HG02973 (cell line): Measurements from ENCODE around the gene VAMP2.

Experiments used
- ATAC-seq: cut with Tn5 transposase; IDR thresholded peaks from one replicate; pipeline ENCODE4 v1.9.1; 2021; ENCODE audit warnings: moderate library complexity; ENCODE audit not compliant: unreplicated experiment

VAMP2 gene

GRCh38 chr17:8162233-8162996 is at the start of gene VAMP2:
VAMP2 (minus strand) TSS chr17:8162948; CDS start chr17:8162879, 69 bp downstream.
- ATAC-seq, result no peak

DNA sequence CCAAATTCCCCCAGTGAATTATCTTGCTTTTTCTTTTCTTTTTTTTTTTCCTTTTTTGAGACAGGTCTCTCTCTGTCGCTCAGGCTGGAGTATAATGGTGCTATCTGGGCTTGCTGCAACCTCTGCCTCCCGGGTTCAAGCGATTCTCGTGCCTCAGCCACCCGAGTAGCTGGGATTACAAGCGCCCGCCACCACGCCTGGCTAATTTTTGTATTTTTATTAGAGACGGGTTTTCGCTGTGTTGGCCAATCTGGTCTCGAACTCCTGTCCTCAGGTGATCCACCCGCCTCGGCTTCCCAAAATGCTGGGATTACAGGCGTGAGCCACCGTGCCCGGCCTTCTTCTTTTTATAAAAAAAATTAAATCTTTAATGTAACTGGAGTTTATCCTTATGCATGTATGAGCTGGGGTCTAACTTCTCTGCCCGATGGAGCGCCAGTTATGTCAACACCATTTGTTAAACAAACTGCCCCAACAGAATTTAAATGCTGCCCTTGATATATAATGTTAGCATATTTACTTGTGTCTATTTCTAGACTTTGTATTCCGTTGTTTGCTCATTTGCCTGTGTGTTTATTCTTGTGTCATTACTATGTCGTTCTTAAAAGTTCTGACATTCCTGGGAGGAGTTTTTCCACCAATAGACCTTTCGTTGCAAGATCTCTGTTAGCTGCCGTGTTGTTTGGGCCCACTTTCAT is 48.2 kb upstream of the VAMP2 start:
- ATAC-seq, result no peak

DNA sequence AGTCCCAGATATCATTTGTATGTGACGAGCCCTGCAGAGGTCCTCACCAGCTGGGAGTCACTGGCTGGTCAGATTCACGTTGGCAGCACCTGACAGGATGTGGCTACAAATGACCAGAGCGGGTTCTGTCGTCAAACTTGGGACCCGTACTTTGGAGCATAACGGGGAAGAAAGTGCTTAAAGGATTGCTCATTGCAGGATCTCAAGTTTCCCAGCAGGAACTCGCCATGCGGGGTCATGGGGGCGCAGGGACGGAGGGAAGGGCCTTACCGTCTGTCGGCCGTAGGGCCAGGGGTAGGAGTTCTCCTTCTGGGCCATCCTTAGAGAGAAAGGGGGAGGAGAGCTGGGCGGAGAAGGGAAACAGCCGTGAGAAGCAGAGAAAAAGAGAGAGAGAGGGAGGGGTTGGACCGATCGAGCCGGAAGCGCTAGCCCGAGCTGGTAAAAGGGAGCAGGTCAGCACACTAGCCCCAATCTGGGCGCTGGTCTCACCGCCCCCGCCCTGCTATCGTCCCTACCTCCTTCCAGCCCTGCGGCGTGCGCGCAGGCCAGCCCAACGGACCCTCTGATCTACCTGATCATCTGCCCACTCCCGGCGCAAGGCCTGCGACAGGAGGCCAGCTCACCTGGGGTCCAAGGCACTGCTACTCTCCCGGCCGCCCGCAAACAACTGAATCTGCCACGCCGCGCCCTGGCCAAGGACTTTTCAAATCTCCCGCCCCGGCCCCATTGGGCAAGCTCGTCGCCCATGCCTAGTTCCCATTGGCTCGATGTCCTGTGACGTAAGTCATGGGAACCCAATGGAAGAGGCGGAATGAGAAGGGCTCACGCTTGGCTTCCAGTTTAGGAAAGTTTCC is 47.4 kb upstream of the VAMP2 start, which contains the start of gene AURKB:
Gene AURKB, minus strand, starts transcription at position 669 of the 854 bp plus-strand sequence. Its CDS starts 351 bp downstream, at position 318.
- peak; percentile 77 for ATAC-seq

DNA sequence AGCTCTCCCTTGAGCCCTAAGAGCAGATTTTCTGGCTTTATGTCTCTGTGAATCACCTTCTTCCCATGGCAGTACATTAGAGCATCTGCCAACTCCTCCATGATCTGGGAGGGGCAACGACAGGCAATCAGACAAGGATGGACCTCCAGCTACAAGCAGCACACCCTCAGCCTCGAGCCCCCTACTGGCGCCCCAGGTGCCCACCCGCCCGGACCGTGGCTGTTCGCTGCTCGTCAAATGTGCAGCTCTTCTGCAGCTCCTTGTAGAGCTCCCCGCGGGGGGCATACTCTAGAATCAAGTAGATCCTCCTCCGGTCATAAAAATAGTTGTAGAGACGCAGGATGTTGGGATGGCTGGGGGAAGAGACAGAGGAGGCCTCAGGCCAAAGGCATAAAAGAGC is 43.8 kb upstream of the VAMP2 start:
- no peak for ATAC-seq

DNA sequence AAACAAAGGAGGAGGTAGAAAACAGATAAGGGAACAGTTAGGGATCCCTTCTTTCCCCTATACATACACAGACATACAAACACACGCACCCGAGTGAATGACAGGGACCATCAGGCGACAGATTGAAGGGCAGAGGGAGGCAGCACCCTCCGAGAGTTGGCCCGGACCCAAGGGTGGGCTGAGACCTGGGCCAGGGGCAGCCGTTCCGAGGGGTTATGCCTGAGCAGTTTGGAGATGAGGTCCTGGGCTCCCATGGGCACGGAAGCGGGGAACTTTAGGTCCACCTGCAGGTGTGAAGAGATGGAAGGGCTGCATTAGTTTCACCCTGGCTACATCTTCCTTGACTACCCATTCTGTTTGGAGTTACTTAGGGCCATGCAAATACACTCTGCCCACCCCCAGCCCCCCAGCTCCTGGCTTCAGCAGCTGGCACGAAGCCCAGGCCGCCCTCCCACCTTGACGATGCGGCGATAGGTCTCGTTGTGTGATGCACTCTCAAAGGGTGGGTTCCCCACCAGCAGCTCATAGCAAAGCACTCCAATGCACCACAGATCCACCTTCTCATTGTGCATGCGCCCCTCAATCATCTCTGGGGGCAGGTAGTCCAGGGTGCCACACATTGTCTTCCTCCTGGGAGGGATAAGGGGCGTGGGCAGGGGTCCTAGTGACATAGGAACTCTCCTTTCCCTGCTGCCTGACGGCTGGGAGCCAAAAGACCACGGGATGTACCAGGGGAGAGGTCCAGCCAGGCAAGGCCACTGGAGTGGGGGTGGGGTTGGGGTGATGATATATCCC is 42.2 kb upstream of the VAMP2 start:
- no peak for ATAC-seq

DNA sequence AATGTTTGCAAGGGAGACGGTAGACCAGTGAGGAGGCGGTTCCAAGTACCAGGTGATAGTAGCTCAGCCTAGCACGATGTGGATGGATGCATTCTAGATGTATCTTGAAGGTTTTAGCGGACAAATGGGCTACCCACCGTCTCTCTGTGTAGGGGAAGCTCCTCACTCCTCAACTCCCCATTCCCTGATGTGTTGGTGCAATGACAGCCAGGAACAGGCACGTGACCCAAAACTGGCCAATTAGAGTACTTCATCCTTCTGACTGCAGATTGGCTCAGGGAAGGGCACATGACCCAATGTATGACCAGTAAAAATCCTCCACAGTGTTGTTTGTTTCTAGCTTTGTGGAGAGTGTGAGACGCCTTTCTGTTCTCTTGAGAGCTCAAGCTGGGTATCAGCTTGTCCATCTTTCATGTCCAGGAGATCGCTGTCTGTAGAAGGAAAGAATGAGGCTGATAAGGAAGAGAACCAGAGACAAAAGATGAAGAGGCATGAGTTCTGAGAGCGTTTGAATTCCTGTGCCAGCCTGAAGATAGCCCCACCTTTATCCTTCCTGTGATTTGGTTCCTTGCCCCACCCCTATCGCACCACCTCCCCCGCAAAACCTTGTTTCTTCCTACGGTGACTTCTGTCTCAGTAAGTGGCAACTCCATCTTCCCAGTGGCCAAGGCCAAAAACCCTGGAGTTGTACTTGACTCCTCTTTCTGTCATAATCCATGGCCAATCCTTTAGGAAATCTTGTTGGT is 29.5 kb upstream of the VAMP2 start:
- ATAC-seq, result peak; percentile 27

- no peak for ATAC-seq
Measured at GRCh38 chr17:8190506-8190905, 27.8 kb upstream of the VAMP2 start.

- ATAC-seq, result peak; percentile 38
Measured at GRCh38 chr17:8189711-8190477, 27.1 kb upstream of the VAMP2 start, which contains the start of gene BORCS6. BORCS6 (minus strand) TSS chr17:8190180; CDS start chr17:8190140, 40 bp downstream.

DNA sequence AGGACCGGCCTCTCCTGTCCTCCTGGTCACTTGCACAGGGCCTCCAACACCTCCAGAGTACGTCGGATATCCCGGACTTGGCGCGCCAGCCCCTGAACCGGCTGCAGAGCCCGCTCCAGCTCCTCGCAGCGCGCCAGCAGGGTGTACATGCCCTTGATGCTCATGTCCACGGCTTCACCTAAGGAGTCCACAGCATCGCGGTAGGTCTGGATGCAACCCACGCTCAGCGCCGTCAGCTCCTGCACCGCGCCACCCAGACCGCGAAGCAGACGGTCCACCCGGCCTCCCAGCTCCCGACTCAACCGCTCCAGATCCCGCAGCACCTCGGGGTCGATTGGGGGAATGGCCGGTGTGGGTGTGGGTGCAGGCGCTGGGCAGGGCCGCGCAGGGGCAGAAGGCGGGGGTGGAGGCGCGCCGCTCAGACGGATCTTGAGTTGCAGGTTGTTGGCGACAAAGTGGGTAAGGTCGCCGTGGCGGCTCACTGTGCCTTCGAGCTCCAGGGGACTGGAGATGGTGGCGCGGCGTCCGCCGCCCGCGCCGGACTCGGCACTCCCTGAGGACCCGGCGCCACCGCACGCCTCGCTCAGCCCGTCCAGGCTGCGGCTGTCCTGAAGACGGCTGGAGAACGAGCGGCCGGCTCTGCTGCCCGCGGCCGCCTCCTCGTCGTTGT is 26.4 kb upstream of the VAMP2 start:
- no peak for ATAC-seq

DNA sequence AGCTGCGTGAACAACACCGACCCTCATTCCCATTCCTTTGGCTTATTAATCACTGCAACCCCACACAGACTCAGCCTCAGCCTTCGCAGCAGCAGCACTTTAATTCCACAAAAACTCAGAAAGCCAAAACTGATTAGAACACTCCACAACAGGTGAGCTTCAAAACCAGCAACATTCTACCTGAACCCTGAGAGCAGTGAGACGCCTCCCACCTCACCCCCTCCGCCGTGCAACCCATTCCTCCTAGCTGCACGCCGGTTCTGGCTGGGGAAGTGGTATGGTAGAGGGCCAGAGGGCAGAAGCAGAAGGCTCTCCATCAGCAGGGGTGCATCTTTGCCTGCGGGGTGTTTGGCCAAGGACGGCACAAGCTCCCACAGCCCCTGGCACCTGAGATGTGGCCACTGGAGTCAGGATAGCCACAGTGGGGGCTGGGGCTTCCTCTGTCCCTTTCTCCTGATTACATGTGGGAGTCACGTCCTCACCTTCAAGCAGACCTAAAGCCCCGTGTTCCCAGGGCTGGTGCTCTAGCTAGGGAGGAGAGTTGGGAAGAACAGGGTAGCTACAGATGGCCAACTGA is 25.6 kb upstream of the VAMP2 start:
- no peak for ATAC-seq

- peak; percentile 20 for ATAC-seq
Measured at GRCh38 chr17:8187517-8188262, 24.9 kb upstream of the VAMP2 start.

DNA sequence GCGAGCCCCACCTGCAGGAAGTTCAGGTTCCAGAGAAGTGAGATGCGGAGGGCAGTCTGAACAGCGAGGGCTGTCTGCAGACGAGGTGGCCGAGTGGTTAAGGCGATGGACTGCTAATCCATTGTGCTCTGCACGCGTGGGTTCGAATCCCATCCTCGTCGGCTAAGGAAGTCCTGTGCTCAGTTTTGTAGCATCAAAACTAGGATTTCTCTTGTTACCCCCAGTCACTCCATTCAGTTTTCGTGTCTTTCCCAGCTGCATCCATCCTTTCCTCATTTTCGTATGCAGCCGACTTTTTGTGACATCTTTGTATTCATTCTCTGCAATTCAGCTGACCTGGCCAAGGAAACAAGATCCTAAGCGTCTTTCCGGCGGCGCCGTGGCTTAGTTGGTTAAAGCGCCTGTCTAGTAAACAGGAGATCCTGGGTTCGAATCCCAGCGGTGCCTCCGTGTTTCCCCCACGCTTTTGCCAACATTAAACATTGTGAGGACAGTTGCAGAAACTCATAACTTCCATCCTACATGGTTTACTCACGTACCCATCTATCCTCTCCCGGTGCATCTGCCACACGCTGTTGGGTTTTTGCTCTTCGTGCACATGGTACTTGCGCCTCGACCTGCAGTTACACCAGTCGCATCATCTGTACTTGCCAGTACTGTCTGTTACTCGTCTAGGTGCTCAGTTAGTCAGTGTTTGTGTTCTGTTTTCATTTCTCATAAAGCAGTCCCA is 24.2 kb upstream of the VAMP2 start:
- peak; percentile 32 for ATAC-seq

- no peak for ATAC-seq
Measured at GRCh38 chr17:8186446-8186786, 23.7 kb upstream of the VAMP2 start.

DNA sequence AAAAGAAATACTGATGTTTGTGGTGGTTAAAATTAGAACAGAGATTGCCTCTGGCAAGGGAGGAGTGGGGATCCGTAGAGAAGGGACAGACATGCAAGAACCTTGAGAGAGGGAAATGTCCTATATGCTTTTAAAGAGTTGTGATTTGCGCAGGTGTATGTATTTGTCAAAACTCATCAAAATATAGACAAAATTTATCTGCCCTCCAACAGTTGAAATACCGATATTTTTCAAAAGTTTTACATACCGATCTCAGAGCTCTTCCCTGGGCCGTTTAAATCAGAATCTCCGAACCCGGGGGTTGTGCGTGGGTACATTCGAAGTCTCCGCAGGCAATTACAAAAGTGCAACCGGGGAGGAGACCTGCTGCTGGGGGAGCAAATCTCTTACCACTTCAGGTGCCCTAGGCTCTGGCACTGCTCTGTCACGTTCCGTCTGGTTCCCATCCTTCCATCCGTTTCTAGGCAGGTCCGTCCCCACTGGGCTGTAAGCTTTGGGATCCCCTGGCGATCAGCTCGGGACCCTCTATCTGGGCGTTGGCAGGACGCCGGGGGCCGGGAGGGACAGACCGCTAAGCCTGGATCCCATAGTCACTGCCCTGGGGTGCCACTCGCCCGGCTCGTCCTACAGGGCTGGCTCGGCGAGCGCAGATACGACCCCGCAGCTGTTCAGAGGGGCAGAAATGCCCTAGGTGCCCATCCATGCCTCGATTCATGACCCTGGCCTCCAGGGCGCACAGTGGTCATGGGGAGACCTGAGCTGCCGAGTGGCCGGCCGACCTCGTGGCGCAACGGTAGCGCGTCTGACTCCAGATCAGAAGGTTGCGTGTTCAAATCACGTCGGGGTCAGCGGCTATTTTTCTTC is 23.1 kb upstream of the VAMP2 start:
- peak; percentile 17 for ATAC-seq

GRCh38 chr17:8176998-8177731 is 14.4 kb upstream of the VAMP2 start:
- ATAC-seq, result no peak
